SK-N-SH (cell line): ENCODE results near the gene MAPK8IP1.

Source experiments
- RFX5 ChIP-seq: IDR thresholded peaks from 2 replicates; pipeline ENCODE4 v1.6.1; 2012; ENCODE audit warnings: mild to moderate bottlenecking, improper control_type of control experiment, low read length
- TF ChIP-seq, protein P1 (sequence below): fragments of 200-600 bp; sonication (generic); IDR thresholded peaks from 2 replicates; pipeline ENCODE4 v1.6.1; 2017; ENCODE audit warnings: antibody characterized with exemption, mild to moderate bottlenecking, moderate library complexity

GRCh38 chr11:45926536-45927331, 41.3 kb downstream of the MAPK8IP1 start:
- TF ChIP-seq RFX5: no peak
- TF ChIP-seq, protein P1, sequence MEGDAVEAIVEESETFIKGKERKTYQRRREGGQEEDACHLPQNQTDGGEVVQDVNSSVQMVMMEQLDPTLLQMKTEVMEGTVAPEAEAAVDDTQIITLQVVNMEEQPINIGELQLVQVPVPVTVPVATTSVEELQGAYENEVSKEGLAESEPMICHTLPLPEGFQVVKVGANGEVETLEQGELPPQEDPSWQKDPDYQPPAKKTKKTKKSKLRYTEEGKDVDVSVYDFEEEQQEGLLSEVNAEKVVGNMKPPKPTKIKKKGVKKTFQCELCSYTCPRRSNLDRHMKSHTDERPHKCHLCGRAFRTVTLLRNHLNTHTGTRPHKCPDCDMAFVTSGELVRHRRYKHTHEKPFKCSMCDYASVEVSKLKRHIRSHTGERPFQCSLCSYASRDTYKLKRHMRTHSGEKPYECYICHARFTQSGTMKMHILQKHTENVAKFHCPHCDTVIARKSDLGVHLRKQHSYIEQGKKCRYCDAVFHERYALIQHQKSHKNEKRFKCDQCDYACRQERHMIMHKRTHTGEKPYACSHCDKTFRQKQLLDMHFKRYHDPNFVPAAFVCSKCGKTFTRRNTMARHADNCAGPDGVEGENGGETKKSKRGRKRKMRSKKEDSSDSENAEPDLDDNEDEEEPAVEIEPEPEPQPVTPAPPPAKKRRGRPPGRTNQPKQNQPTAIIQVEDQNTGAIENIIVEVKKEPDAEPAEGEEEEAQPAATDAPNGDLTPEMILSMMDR: no peak
